GM21515 (cell line): ENCODE measurements around the gene DAAM1.

ENCODE experiments used
- ATAC-seq: cut with Tn5 transposase; IDR thresholded peaks from one replicate; pipeline ENCODE4 v1.9.1; 2021; ENCODE audit not compliant: unreplicated experiment

DAAM1 gene

GRCh38 chr14:59417311-59417710 lies 228.8 kb downstream of the DAAM1 start:
- ATAC-seq = no peak

- ATAC-seq = no peak
Observed at GRCh38 chr14:59419303-59419702, 230.8 kb downstream of the DAAM1 start.
